Stimulated activated CD4-positive, alpha-beta T cell treated with anti-CD3 and anti-CD28 coated beads, Interleukin-4, amount 100 ng/mL, for 48 hours (primary cell): ENCODE results near the gene PINLYP.
"Not testable (repeated sequence)": the region's sequence is repeated elsewhere in the genome, so short reads cannot be mapped to it uniquely, and the experiment has no call there.

ENCODE experiments used
- DNase-seq, 2 donors: peaks; one replicate each; pipeline ENCODE4 v3.0.0-alpha.2; 2020; ENCODE audit warnings: low read depth in 2 of 2

PINLYP gene

DNA sequence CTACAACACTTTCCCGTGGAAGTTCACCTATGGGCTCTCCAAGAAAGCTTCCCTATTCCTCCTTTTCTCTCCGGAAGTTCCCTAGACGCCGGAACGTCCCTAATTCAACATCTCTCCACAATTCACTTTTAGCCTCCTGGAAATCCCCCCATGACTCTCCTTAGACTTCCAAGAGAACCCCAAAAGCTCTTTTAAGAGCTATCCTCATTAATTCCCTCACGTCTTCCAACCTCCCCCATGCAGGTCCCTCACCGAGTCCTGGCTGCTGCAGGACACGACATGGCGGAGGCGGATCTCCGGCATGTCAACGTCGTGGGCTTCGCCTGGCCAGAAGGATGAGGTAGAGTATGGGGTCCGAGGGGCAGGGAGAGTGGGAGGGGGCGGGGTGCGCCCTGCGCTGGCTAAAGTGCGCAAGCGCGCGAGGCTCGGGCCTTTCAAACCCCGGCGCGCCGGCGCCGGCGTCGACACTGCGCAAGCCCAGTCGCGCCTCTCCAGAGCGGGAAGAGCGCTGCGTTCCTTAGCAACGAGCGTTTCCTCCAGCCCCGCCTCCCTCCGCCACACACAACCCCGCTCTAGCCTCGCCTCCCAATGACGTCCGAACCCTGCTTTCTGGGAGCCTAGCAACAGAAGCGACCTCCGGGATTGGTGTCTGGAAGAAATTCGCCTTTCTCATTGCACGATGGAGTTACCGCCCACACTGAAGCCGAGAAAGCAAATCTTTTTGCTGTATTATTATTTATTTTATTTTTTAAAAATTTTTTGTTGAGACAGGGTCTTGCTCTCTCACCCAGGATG is at the start of gene PINLYP, which contains the start of gene XRCC1:
TSS of gene PINLYP (plus strand) at position 646 of the 795 bp plus-strand sequence. CDS start 1,391 bp downstream, outside the sequence.
TSS of gene XRCC1 (minus strand) at position 372 of the 795 bp plus-strand sequence. CDS start at position 303, 69 bp downstream.
- peak; percentile 92 to 96 for DNase-seq

- DNase-seq: peak in 1 of 2 donors; percentile 15
Observed at GRCh38 chr19:43525836-43526771, 49.5 kb upstream of the PINLYP start.

DNA sequence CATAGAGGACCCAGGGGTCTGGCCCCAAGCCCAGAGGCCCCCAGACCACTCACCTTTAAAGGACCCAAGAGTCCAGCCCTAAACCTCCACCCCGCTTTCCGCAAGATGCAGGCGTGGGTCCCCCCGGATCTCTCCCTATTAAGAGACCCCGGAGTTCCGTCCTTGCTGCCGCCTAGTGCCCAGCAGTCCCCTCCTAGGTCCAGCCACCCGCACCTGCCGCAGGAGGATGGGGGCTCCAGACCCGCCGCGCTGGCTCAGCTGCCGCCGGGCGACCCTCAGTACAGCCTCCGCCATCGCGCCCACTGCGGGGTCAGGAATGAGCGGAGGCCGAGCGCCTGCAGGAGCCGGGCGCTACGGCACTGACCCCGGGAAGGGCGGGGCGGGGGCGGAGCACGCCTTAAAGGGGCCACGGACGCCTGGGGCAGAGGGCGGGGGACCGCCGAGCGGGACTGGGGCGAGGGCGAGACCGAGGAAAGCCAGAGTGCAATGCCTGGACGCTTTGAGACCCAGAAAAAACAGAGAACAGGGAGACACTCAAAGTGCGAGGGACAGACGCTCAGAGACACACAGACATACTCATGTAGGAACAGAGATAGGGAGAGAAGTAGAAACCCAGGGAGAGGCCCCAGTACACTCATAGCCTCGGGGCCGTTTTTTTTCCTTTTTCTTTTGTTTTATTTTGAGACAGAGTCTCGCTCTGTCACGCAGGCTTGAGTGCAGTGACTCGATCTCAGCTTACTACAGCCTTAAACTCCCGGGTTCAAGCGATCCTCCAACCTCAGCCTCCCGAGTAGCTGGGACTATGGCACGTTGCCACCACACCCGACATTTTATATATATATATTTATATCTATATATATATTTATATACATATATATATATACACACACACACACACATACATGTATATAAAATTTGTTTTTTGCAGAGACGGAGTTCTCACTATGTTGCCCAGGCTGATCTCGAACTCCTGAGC is 48.4 kb upstream of the PINLYP start, which contains the start of gene ETHE1:
TSS of gene ETHE1 (minus strand) at position 318 of the 976 bp plus-strand sequence. CDS start at position 294, 24 bp downstream.
- peak; percentile 72 to 73 for DNase-seq

GRCh38 chr19:43527860-43528622 is 47.6 kb upstream of the PINLYP start:
- DNase-seq: no peak

GRCh38 chr19:43532571-43532961 is 43.0 kb upstream of the PINLYP start:
- no peak for DNase-seq

- peak; percentile 82 to 83 for DNase-seq
Observed at GRCh38 chr19:43532962-43533545, 42.5 kb upstream of the PINLYP start, which contains the start of gene ZNF575. ZNF575 (plus strand) TSS chr19:43533188; CDS start chr19:43534423, 1,235 bp downstream.

DNA sequence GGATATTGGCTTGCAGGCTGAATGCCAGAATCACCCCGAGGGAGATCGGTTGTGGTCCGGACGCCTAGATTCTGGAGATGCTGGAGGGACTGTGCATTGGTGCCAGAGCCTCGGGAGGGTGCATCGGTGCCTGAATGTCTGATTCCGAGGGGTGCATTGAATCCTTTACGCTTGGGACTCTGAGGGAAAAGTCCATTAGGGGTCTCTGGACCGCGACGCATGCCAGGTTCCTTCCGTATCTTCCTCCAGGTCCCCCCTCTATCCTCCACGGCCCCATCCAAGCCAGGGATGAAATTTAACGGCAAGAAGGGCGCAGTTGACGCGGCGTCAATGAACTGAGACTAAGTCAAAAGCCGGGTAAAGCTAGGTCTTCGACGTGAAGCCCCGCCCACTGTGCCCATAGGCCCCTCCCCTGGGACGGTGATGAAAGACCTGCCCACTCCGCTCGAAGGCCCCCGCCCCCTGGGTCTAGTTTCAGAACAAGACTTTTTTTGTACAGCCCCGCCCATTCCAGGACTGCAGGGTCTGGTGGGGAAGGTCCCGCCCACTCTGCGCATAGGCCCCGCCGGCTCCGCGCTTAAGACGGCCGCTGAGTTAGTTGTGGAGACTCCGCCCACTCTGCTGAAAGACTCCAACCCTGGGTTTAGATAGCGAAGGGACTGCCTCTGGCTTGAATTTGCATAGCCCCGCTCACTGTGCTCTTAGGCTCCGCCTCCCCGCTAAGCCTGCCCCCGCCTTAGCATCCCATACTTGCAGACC is 41.9 kb upstream of the PINLYP start:
- peak; percentile 93 to 97 for DNase-seq

- no peak for DNase-seq
Observed at GRCh38 chr19:43534305-43534815, 41.2 kb upstream of the PINLYP start.

DNA sequence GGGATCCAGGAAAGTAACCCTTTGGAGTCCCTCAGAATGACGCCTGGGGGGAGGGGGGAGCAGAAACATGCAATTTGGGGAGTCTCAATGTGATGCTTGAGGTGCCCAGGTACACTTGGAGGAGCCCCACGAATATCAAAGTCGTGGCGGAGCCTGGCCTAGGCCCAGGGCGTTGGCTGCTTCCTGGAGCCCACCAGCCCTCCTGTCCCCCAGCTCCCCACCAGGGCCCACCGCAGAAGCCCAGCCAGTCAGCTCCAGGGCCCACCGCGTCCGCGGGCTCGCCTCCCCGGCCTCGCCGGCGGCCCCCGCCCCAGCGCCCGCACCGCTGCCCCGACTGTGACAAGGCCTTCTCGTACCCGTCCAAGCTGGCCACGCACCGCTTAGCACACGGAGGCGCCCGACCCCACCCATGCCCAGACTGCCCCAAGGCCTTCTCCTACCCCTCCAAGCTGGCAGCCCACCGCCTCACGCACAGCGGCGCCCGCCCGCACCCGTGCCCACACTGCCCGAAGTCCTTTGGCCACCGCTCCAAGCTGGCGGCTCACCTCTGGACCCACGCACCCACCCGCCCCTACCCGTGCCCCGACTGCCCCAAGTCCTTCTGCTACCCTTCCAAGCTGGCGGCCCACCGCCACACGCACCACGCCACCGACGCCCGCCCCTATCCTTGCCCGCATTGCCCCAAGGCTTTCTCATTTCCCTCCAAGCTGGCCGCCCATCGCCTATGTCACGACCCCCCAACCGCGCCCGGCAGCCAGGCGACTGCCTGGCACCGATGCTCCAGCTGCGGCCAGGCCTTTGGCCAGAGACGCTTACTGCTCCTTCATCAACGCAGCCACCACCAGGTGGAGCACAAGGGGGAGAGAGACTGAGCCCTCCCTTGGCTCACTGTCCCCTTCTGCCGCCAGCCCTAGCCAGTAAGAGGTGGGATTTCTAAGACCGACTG is 40.5 kb upstream of the PINLYP start:
- DNase-seq: peak in 1 of 2 donors; percentile 25

- no peak for DNase-seq
Observed at GRCh38 chr19:43538922-43539321, 36.7 kb upstream of the PINLYP start.

DNA sequence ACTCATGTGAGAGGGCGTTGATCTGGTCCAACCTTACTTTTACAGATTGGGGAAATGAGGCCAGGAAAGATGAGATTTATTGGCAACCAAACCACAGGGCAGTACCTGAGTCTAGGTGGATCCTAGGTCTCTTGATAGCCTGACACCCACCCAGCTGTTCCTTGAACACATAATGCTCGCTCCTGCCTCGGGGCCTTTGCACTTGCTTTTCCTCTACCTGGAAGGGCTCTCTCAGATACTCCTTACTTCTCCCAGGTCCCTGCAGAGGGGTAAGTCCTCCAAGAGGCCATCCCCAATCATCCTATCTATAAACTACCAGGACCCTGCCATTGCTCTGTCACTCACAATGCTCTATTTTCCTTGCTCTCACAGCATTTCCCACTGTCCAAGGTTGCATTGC is 35.2 kb upstream of the PINLYP start:
- DNase-seq: no peak

GRCh38 chr19:43541920-43542650 is 33.5 kb upstream of the PINLYP start:
- no peak for DNase-seq

DNA sequence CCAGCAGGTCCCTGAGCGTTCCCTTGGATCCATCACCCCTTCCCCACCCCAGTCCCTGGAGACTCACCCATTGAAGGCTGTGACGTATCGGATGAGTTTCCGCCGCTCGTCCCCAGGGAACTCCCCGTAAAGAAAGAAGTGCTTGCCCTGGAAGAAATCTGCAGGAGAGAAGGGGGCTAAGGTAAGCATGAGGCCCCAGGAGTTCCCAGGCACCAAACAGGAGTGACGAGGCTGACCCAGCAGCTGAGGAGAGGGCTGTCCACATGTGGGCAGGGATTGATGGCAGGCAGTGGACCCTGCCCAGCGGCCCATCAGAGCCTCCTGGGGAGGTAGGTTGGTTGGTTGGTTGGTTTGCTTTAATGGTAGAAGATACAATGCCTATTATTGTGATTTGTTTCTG is 31.5 kb upstream of the PINLYP start:
- no peak for DNase-seq

DNA sequence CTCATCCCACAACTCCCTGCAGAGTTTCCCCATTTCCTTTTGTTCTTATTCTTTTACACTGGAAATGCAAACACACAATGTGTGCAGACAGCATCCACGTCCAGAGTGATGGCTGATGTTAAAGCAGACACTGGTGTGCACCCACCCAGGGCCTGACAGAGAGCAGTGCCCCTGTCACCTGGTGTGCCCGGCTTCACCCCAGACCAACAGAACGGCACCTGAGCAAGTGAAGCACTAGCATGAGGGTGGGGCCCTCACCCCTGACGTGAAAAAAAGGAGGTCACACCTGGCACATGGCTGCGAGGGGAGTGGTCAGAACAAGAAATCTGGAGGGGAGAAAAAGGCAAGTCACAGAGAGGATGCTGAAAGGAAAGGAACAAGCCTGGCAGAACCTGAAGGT is 30.3 kb upstream of the PINLYP start:
- DNase-seq: no peak

DNA sequence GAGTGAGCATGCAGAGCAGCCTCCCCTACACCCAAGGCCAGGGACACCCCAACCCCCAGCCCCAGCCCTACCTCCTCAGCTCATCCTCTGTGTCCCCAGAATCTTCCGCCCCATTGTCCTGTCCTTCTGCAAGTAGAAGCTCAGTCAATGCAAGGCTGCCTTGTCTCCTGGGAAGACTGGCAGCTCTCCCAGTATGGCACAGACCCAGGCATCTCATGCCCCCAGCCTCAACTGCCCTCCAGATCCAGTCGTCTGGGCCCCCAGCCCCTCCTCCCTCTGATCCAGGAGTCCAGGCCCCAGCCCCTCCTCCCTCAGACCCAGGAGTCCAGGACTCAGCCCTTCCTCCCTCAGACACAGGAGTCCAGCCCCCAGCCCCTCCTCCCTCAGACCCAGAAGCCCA is 29.6 kb upstream of the PINLYP start:
- no peak for DNase-seq

GRCh38 chr19:43546581-43546980 is 29.0 kb upstream of the PINLYP start:
- no peak for DNase-seq

DNA sequence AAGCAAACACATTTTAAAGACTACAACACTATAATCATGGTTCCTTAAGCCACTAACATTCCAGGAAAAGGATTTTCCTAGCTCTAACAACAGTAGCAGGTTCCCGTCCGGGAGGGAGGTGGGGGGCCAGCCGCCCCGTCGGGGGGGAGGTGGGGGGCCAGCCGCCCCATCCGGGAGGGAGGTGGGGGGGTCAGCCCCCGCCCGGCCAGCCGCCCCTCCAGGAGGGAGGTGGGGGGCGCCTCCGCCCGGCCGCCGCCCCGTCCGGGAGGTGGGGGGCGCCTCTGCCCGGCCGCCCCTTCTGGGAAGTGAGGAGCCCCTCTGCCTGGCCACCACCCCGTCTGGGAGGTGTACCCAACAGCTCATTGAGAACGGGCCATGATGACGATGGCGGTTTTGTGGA is 27.7 kb upstream of the PINLYP start:
- DNase-seq: not testable (repeated sequence)
